ENCODE results near the gene PGAP3. TPM values are rescaled to one million over a fixed set of nuclear protein-coding genes. Genes with fewer than 3 reads are reported as not detected.

PGAP3 gene
- total and polyA plus RNA-seq, 8 donors: 17.2 to 46.5 (median 39.5) TPM

DNA sequence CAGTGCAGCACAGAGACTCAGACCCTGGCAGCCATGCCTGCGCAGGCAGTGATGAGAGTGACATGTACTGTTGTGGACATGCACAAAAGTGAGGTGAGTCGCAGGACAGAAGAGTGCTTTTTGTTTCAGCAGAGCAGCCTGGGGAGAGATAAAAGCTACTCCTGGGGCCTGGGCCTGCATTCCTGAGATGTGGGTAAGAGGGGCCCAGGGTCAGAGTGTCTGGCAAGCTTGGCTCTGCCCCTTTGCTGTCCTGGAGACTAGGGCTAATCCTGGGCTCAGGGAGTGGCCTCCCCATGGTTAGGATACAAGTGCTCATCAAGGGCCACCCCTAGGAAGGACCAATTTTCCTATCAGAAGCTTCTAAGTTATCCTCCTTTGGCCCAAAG is 7.2 kb upstream of the PGAP3 start:
- no peak for ATAC-seq
- Histone ChIP-seq H3K27me3 (peaks cover 0 to 21% of the 10 kb centered on the region in 2 donors), H3K9me3 (no peaks in the 10 kb centered on the region), H3K4me1 (peaks cover 0 to 8% of the 10 kb centered on the region in 2 donors), H3K4me3 (no peak overlapping the region), H3K36me3 (no peaks in the 10 kb centered on the region), H3K27ac (no peak overlapping the region)
- intact Hi-C loops (cut with DNase I): no loop called here
- TF ChIP-seq, protein P1, sequence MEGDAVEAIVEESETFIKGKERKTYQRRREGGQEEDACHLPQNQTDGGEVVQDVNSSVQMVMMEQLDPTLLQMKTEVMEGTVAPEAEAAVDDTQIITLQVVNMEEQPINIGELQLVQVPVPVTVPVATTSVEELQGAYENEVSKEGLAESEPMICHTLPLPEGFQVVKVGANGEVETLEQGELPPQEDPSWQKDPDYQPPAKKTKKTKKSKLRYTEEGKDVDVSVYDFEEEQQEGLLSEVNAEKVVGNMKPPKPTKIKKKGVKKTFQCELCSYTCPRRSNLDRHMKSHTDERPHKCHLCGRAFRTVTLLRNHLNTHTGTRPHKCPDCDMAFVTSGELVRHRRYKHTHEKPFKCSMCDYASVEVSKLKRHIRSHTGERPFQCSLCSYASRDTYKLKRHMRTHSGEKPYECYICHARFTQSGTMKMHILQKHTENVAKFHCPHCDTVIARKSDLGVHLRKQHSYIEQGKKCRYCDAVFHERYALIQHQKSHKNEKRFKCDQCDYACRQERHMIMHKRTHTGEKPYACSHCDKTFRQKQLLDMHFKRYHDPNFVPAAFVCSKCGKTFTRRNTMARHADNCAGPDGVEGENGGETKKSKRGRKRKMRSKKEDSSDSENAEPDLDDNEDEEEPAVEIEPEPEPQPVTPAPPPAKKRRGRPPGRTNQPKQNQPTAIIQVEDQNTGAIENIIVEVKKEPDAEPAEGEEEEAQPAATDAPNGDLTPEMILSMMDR (IDR thresholded peaks at IDR 0.05): no peak
- DNase-seq: no peak

DNA sequence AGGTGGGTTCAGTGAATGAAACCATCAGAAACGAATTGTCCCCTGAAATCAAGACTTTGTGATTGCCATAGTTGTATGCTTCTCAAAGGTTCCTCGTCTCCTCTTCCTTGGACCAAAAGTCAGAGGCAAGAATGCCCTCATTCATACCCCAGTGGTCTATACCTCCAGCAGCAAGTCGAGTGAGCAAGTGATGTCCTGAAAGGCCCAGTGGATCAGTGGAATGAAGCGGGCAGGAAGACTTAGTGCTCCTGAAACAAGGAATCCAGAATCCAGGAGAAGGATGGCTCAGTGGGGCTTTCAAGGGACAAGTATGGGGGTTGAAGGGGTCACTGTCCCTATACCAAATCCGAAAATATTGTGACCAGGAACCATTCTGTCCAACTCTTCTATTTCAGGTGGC is 6.7 kb upstream of the PGAP3 start:
- DNase-seq (no peak), ATAC-seq (no peak)
- no peaks in the 10 kb centered on the region for H3K36me3 ChIP-seq
- no peak overlapping the region for H3K27ac ChIP-seq
- H3K4me1 ChIP-seq: peaks cover 0 to 6% of the 10 kb centered on the region in 2 donors
- intact Hi-C loops (cut with DNase I): no loop called here
- peaks cover 0 to 18% of the 10 kb centered on the region in 2 donors for H3K27me3 ChIP-seq
- no peaks in the 10 kb centered on the region for H3K9me3 ChIP-seq
- no peak overlapping the region for H3K4me3 ChIP-seq
- TF ChIP-seq, protein P1 (IDR thresholded peaks at IDR 0.05): no peak

DNA sequence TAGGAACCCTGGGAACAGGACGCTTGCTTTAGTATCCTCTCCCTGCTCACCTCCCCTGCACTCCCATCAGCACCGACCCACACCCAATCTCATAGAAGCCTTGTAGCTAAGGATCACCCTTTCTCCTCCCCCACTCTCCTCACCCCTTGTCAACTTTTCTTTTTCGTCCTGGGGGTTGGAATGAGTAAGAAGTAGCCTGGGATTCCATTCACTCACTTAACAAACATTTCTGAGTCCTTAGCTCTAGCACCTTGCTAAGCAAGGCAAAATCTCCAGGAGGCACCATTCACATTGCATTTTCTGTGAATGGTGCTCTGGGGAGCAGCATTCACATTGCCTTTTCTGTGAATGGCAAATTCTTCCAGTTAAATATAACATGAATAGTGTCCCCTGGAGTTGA is 1.1 kb upstream of the PGAP3 start:
- H3K36me3 ChIP-seq: peaks cover 0 to 10% of the 10 kb centered on the region in 2 donors
- H3K4me1 ChIP-seq: peaks cover 14 to 15% of the 10 kb centered on the region in 2 donors
- intact Hi-C loops (cut with DNase I): no loop called here
- H3K27me3 ChIP-seq: peaks cover 0 to 4% of the 10 kb centered on the region in 2 donors
- peak; percentile 9 for ATAC-seq
- no peaks in the 10 kb centered on the region for H3K9me3 ChIP-seq
- TF ChIP-seq, protein P1 (IDR thresholded peaks at IDR 0.05): no peak
- peak overlapping the region in 1 of 2 donors; percentile 74 for H3K4me3 ChIP-seq
- no peak overlapping the region for H3K27ac ChIP-seq
- DNase-seq: peak in 1 of 4 donors; percentile 2

DNA sequence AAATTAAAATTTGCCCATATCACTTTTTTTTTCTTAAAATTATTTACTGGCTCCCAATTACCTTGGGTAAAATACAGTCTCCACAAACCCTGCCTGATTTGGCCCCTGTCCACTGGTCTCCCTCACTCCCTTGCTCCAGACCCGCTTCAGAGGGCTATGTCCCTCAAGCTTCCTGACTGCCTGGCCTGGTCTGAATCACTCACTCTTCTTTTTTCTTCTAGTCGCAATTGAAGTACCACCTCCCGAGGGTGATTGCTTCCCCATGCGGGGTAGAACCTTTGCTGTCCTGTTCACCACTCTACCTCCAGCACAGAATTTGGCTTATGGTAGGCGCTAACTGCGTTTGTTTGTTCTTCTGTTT is 598 bp upstream of the PGAP3 start:
- H3K27ac ChIP-seq: peak overlapping the region; percentile 94 to 95
- peaks cover 14 to 15% of the 10 kb centered on the region in 2 donors for H3K4me1 ChIP-seq
- peaks cover 0 to 4% of the 10 kb centered on the region in 2 donors for H3K27me3 ChIP-seq
- DNase-seq: peak in 1 of 4 donors; percentile 0
- ATAC-seq: peak; percentile 18
- intact Hi-C loops (cut with DNase I): no loop called here
- H3K9me3 ChIP-seq: no peaks in the 10 kb centered on the region
- TF ChIP-seq, protein P1 (IDR thresholded peaks at IDR 0.05): no peak
- peaks cover 0 to 15% of the 10 kb centered on the region in 2 donors for H3K36me3 ChIP-seq
- peak overlapping the region; percentile 57 to 74 for H3K4me3 ChIP-seq

DNA sequence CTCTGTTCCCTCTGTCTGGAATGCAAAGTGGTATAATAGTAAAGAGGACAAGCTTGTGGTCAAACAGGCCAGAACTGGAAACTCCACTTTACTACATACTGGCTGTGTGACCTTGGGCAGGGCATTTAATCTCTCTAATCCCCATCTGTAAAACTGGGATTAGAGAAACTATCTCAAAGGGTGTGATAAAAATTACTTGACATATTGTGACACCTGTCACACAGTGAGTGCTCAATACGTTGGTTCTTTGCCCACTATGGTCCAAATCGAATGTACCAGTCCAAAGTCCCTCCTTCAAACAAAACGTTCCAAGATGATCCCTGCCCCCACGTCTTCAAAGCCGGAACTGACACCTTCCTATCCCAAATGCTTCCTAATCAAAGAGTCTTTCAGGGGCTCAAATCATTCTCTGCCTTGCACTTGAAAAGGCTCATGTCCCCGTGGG is 734 bp downstream of the PGAP3 start:
- peaks cover 14 to 15% of the 10 kb centered on the region in 2 donors for H3K4me1 ChIP-seq
- intact Hi-C loops (cut with DNase I): no loop called here

More for the DNA sequence above, 734 bp downstream of the PGAP3 start:
- peak overlapping the region; percentile 94 to 95 for H3K27ac ChIP-seq
- H3K4me3 ChIP-seq: peak overlapping the region; percentile 57 to 74
- no peaks in the 10 kb centered on the region for H3K9me3 ChIP-seq
- H3K27me3 ChIP-seq: peaks cover 0 to 4% of the 10 kb centered on the region in 2 donors
- H3K36me3 ChIP-seq: peaks cover 0 to 21% of the 10 kb centered on the region in 2 donors
- DNase-seq: no peak
- TF ChIP-seq, protein P1 (IDR thresholded peaks at IDR 0.05): no peak
- no peak for ATAC-seq

Data from left lung (tissue), 10 donors.